HG03025 (cell line): ENCODE measurements around the gene ZNF66.
A peak's percentile ranks its signal among the peaks of the same experiment; 100 is the strongest.
"Not testable (repeated sequence)": the region's sequence is repeated elsewhere in the genome, so short reads cannot be mapped to it uniquely, and the experiment has no call there.

ENCODE experiments used
- ATAC-seq: cut with Tn5 transposase; IDR thresholded peaks from one replicate; pipeline ENCODE4 v1.9.1; 2021; ENCODE audit warnings: mild to moderate bottlenecking, moderate library complexity; ENCODE audit not compliant: unreplicated experiment, low FRiP score

Gene ZNF66

GRCh38 chr19:20776083-20777076, at the start of gene ZNF66:
Gene ZNF66 (plus strand): TSS chr19:20776304. CDS start chr19:20776448, 144 bp downstream.
- ATAC-seq = peak; percentile 97

- not testable (repeated sequence) for ATAC-seq
Measured at GRCh38 chr19:20750169-20750568, 25.9 kb upstream of the ZNF66 start.

GRCh38 chr19:20752291-20752690, 23.8 kb upstream of the ZNF66 start:
- ATAC-seq = not testable (repeated sequence)

DNA sequence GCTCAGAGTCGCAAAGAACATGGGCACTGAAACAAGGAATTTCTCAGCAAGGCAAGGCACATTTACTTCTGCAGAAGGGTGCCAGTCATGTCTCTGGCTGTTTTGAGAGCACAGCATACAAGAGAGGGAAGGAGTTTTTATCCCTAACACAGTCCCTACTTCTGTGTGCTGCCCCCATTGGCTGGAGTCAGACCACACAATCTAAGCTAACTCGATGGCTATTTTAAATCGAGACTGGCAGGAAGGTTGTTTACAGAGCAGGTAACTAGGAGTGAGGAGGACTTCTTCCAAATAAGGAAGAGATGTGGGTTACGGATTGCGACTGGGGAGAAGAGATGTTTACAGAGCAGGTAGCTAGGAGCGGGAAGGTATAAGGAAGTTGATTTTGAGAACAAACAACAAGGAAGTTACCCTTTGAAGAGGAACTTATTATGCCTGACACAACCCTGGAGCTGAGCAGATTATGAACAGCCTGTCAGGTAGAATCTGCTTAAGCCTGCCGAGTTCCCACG, 6.8 kb upstream of the ZNF66 start:
- ATAC-seq = not testable (repeated sequence)

GRCh38 chr19:20787786-20788185, 11.7 kb downstream of the ZNF66 start:
- no peak for ATAC-seq

DNA sequence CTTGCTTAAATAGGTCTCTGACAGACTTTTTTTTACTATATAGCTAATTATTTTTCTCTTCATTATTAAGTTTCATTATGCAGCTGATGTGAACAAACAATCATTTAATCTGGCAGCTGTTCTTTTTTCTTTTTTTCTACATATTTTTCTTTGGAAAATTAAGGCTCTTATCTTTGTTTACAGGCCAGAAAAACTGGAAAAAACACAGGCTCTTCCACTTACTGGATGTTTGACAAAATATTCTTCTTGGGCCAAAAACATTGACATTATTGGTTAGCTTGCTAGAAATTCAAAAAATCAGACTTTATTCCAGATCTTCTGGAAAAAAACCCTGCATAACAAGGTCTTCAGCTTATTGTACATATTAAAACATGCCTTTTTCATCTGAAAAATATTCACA, 15.7 kb downstream of the ZNF66 start:
- no peak for ATAC-seq

- not testable (repeated sequence) for ATAC-seq
Measured at GRCh38 chr19:20806311-20807262, 30.5 kb downstream of the ZNF66 start.

GRCh38 chr19:20840371-20840770, 64.3 kb downstream of the ZNF66 start:
- no peak for ATAC-seq
